Measurements from ENCODE around the gene ITPR1. TPM values are rescaled to one million over a fixed set of nuclear protein-coding genes. Genes with fewer than 3 reads are reported as not detected.

ITPR1 gene
- total RNA-seq, 2 experiments from 2014 or later: 58.4 to 59.5 TPM

DNA sequence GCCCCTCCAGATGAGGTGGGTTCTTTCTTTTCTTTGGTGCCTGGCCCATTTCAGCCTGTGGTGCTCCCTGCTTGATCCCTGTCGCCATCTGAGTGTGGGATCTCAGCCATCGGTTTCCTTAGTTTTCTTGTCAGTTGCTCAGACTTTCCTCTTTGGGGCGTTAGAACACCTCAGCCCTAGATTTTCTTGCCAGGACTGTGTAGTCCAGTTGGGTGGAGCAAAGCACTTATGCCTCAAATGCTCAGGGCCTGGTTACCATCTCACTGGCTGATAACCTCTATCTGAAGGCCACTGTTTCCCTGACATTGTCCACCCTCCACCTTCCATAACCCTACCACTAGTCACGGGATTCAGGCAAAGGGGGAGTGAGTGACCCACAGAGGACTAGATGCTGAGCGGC, 277.4 kb downstream of the ITPR1 start:
- no peak overlapping the region for H3K4me3 Mint-ChIP-seq
- peaks cover 24% of the 10 kb centered on the region for H3K4me1 Mint-ChIP-seq
- no peaks in the 10 kb centered on the region for H3K27me3 Mint-ChIP-seq
- peaks cover 8% of the 10 kb centered on the region for H3K9me3 Mint-ChIP-seq
- DNase-seq: no peak
- H3K27ac Mint-ChIP-seq: peak overlapping the region; percentile 39
- H3K36me3 Mint-ChIP-seq: peaks cover 57% of the 10 kb centered on the region

- Mint-ChIP-seq H3K36me3 (peaks cover 54% of the 10 kb centered on the region), H3K27me3 (no peaks in the 10 kb centered on the region), H3K9me3 (peaks cover 3% of the 10 kb centered on the region), H3K4me1 (peaks cover 30% of the 10 kb centered on the region), H3K27ac (peak overlapping the region; percentile 39), H3K4me3 (no peak overlapping the region)
- DNase-seq: no peak
Observed at GRCh38 chr3:4771243-4771642, 278.1 kb downstream of the ITPR1 start.

DNA sequence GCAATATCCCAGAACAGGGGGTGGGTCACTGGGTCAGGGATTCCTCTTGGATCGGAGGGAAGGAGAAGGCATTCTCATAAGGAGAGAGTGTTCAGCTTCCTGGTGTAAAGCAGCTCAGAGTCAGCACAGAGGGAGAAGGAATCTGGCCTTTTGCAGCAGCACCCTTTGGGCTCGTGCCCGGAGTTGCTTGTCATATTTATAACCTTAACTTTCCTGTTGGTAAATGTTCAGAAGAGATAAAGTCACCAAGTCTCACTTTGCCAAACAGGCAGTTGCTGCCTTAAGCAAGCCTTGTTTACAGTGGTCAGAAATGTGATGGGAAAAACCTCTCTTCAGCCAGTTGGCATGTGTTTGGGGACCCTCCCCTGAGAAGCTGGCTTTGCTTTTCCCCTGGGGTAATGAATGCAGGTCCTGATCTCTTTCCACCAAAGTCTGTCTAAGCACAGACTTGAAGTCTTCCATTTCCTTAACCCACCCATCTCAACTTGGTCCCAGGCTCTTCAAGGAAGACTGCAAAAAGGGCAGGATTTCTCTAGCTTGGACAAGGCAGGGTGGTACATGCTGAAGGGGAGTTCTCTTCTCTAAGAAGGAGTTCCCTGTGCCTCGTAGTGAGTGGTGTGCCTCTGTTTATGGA, 279.1 kb downstream of the ITPR1 start:
- no peaks in the 10 kb centered on the region for H3K27me3 Mint-ChIP-seq
- no peaks in the 10 kb centered on the region for H3K9me3 Mint-ChIP-seq
- H3K4me1 Mint-ChIP-seq: peaks cover 39% of the 10 kb centered on the region
- peaks cover 50% of the 10 kb centered on the region for H3K36me3 Mint-ChIP-seq
- no peak overlapping the region for H3K4me3 Mint-ChIP-seq
- no peak overlapping the region for H3K27ac Mint-ChIP-seq
- DNase-seq: no peak

DNA sequence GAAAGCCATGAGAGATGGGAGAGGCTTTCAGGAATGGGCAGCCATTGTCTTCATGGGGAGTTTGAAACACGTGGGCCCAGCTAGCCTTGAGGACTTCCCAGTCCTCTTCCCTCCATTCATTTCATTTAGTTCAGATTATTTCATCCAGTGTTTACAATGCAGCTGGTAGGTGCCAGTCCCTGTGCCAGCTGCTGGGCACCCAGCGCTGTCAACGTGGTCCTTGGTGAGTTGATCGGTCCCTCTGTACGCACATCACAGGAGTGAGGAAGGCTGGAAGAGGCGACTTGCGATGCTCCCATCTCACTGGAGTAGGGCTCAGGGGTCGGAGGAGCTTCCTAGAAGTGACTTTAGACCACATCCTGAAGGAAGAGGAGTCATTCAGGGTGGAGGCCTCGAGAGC, 279.7 kb downstream of the ITPR1 start:
- Mint-ChIP-seq H3K4me1 (peaks cover 45% of the 10 kb centered on the region), H3K27ac (peak overlapping the region; percentile 9), H3K36me3 (peaks cover 48% of the 10 kb centered on the region), H3K9me3 (no peaks in the 10 kb centered on the region), H3K4me3 (no peak overlapping the region), H3K27me3 (no peaks in the 10 kb centered on the region)
- DNase-seq: no peak

DNA sequence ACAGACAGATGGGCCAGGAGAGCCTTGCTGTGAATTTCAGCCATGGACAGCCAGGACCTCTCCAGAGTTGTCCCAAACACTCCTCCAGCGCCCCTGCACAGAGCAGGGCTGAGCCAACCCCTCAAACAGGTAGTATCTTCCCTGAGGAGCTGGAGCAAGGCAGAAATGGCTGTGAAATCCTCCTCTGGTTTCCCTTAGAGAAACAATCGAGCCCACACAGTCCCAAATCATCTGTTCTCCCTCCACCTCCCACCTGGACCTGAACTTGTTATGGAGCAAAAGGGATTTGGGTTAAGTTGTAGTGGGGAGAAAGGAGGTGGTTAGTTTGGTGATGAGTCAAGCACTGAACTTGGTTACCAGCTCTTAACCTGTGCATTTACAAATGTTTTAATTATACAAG, 280.4 kb downstream of the ITPR1 start:
- no peak overlapping the region for H3K4me3 Mint-ChIP-seq
- peaks cover 48% of the 10 kb centered on the region for H3K4me1 Mint-ChIP-seq
- no peak for DNase-seq
- H3K9me3 Mint-ChIP-seq: no peaks in the 10 kb centered on the region
- H3K36me3 Mint-ChIP-seq: peaks cover 45% of the 10 kb centered on the region
- H3K27me3 Mint-ChIP-seq: no peaks in the 10 kb centered on the region
- H3K27ac Mint-ChIP-seq: no peak overlapping the region

GRCh38 chr3:4774531-4774930, 281.4 kb downstream of the ITPR1 start:
- Mint-ChIP-seq H3K9me3 (no peaks in the 10 kb centered on the region), H3K4me1 (peaks cover 52% of the 10 kb centered on the region), H3K4me3 (no peak overlapping the region), H3K27ac (peak overlapping the region; percentile 95), H3K36me3 (peaks cover 46% of the 10 kb centered on the region), H3K27me3 (no peaks in the 10 kb centered on the region)
- DNase-seq: no peak

GRCh38 chr3:4776399-4776979, 283.3 kb downstream of the ITPR1 start:
- peak overlapping the region; percentile 29 for H3K4me3 Mint-ChIP-seq
- H3K36me3 Mint-ChIP-seq: peaks cover 52% of the 10 kb centered on the region
- H3K27ac Mint-ChIP-seq: peak overlapping the region; percentile 95
- H3K4me1 Mint-ChIP-seq: peaks cover 51% of the 10 kb centered on the region
- no peaks in the 10 kb centered on the region for H3K9me3 Mint-ChIP-seq
- no peak for DNase-seq
- no peaks in the 10 kb centered on the region for H3K27me3 Mint-ChIP-seq

- Mint-ChIP-seq H3K27me3 (no peaks in the 10 kb centered on the region), H3K9me3 (no peaks in the 10 kb centered on the region), H3K27ac (peak overlapping the region; percentile 95), H3K36me3 (peaks cover 52% of the 10 kb centered on the region), H3K4me3 (peak overlapping the region; percentile 46), H3K4me1 (peaks cover 50% of the 10 kb centered on the region)
- peak; percentile 18 for DNase-seq
Observed at GRCh38 chr3:4776980-4777581, 283.9 kb downstream of the ITPR1 start.

- H3K4me3 Mint-ChIP-seq: no peak overlapping the region
- no peaks in the 10 kb centered on the region for H3K9me3 Mint-ChIP-seq
- no peak for DNase-seq
- peaks cover 45% of the 10 kb centered on the region for H3K4me1 Mint-ChIP-seq
- peaks cover 50% of the 10 kb centered on the region for H3K36me3 Mint-ChIP-seq
- H3K27ac Mint-ChIP-seq: peak overlapping the region; percentile 95
- H3K27me3 Mint-ChIP-seq: no peaks in the 10 kb centered on the region
Observed at GRCh38 chr3:4778119-4778518, 285.0 kb downstream of the ITPR1 start.

GRCh38 chr3:4778740-4779139, 285.6 kb downstream of the ITPR1 start:
- H3K27me3 Mint-ChIP-seq: no peaks in the 10 kb centered on the region
- peaks cover 48% of the 10 kb centered on the region for H3K36me3 Mint-ChIP-seq
- H3K9me3 Mint-ChIP-seq: no peaks in the 10 kb centered on the region
- peaks cover 40% of the 10 kb centered on the region for H3K4me1 Mint-ChIP-seq
- DNase-seq: no peak
- peak overlapping the region; percentile 59 for H3K27ac Mint-ChIP-seq
- H3K4me3 Mint-ChIP-seq: no peak overlapping the region

- Mint-ChIP-seq H3K9me3 (no peaks in the 10 kb centered on the region), H3K27me3 (no peaks in the 10 kb centered on the region), H3K4me1 (peaks cover 36% of the 10 kb centered on the region), H3K36me3 (peaks cover 51% of the 10 kb centered on the region), H3K4me3 (no peak overlapping the region), H3K27ac (no peak overlapping the region)
- DNase-seq: no peak
Observed at GRCh38 chr3:4780545-4780957, 287.4 kb downstream of the ITPR1 start.

DNA sequence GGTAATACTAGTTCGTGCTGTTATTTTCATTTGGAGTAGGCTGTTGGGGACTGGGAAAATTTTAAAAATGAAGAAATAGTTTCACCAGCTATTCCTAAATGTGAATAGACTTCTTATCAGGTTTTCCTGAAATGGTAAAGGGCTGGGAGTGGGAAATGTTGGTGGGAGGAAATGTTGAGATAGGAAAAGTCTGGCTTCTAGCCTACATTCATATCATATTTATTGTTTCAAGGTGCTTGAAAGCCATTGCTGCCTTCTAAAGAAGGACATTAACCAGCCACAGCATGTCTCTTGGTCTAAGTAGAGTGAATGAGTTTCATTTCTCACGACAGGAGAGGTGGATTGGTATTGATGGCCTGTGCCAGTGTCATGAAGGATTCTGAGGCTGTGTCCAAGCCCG, 288.9 kb downstream of the ITPR1 start:
- H3K27ac Mint-ChIP-seq: no peak overlapping the region
- H3K4me1 Mint-ChIP-seq: peaks cover 22% of the 10 kb centered on the region
- H3K4me3 Mint-ChIP-seq: no peak overlapping the region
- no peak for DNase-seq
- no peaks in the 10 kb centered on the region for H3K27me3 Mint-ChIP-seq
- H3K9me3 Mint-ChIP-seq: no peaks in the 10 kb centered on the region
- H3K36me3 Mint-ChIP-seq: peaks cover 58% of the 10 kb centered on the region

DNA sequence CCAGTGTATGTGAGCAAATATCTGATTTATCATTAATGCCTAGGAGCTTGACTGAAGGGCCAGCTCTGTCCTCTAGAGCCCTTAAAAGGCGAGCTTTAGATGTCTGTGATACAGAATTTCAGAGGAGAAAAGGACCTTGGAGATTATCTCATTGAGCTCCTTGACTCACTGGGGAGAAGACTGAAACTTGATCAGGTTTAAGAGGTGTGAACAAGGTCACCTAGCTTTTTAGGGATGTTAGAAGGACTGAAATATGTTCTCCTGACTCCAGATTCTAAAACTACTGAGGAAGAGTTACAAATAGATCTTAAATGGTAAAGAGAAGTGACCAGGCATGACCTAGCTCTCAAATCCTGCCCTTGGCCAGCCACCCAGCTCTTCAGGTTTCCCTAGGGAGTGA, 292.4 kb downstream of the ITPR1 start:
- no peak for DNase-seq
- Mint-ChIP-seq H3K9me3 (no peaks in the 10 kb centered on the region), H3K27me3 (no peaks in the 10 kb centered on the region), H3K4me1 (no peaks in the 10 kb centered on the region), H3K36me3 (peaks cover 56% of the 10 kb centered on the region), H3K27ac (peak overlapping the region; percentile 19), H3K4me3 (no peak overlapping the region)

DNA sequence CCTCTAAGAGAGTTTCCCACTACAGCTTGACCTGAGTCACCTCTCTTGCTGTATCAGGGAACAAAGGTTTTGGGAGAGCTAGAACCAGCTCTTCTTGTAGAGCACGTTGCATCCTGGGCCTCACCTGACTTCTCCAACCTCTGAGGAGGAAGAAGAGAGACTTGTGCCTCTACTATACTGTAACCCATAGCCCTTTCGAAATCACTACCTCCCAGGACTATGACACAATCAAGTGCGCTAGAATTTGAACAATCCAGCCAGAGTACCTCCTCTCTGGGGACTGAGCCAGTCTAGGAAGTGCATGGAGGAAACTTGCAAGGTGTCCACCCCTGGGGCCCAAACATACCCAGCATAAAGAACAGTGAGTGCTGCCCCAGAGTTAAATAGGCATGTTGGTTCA, 293.3 kb downstream of the ITPR1 start:
- H3K4me1 Mint-ChIP-seq: no peaks in the 10 kb centered on the region
- H3K36me3 Mint-ChIP-seq: peaks cover 61% of the 10 kb centered on the region
- DNase-seq: no peak
- H3K27ac Mint-ChIP-seq: no peak overlapping the region
- H3K9me3 Mint-ChIP-seq: no peaks in the 10 kb centered on the region
- no peaks in the 10 kb centered on the region for H3K27me3 Mint-ChIP-seq
- no peak overlapping the region for H3K4me3 Mint-ChIP-seq

DNA sequence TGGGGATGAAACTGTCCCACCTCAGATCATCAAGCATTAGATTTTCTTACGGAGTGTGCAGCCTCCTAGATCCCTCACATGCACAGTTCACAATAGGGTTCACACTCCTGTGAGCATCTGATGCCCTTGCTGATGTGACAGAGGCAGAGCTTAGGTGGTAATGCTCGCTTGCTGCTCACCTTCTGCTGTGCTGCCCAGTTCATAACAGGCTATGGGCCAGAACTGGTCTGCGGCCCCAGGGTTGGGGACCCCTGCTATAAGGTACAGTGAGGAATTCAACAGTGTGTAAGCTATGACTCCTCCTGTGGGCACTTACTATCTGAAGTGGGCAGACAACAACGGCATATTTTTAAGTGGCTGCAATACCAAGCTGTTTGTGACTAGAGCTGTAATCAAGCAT, 298.2 kb downstream of the ITPR1 start:
- Mint-ChIP-seq H3K27me3 (no peaks in the 10 kb centered on the region), H3K27ac (no peak overlapping the region), H3K4me3 (no peak overlapping the region), H3K36me3 (peaks cover 71% of the 10 kb centered on the region), H3K9me3 (no peaks in the 10 kb centered on the region), H3K4me1 (no peaks in the 10 kb centered on the region)
- no peak for DNase-seq

DNA sequence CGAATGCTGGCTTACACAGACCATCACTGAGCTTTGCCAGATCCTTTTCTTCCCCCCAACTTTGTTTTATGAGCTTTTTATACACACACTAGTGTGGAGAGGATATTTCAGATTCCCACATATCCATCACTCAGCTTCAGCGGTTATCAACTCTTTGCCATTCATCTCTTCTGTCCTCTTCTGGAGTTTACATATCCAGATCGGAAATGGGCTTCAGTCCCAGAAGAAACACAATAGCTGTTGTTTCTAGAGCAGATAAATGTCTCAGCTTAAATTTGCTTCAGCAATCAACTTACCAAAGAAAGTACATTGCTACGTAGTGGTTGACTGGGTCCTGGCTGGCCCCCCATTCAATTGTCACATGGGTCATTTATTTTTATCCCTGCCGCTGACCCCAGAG, 300.2 kb downstream of the ITPR1 start:
- H3K4me3 Mint-ChIP-seq: no peak overlapping the region
- peaks cover 7% of the 10 kb centered on the region for H3K9me3 Mint-ChIP-seq
- no peaks in the 10 kb centered on the region for H3K4me1 Mint-ChIP-seq
- peaks cover 81% of the 10 kb centered on the region for H3K36me3 Mint-ChIP-seq
- no peaks in the 10 kb centered on the region for H3K27me3 Mint-ChIP-seq
- H3K27ac Mint-ChIP-seq: no peak overlapping the region
- no peak for DNase-seq
